Stimulated activated CD4-positive, alpha-beta T cell treated with anti-CD3 and anti-CD28 coated beads, Interleukin-1b, Interleukin-23, amount 100 ng/mL, for 24 hours (primary cell): ENCODE results near the gene ETS1.

Experiments used
- DNase-seq, 4 experiments: peaks; one replicate each; pipeline ENCODE4 v3.0.0-alpha.2; 2020; ENCODE audit warnings: low read depth in 4 of 4, low spot score in 1 of 4

ETS1 gene

GRCh38 chr11:128544471-128545051 is 42.8 kb downstream of the ETS1 start:
- no peak for DNase-seq

DNA sequence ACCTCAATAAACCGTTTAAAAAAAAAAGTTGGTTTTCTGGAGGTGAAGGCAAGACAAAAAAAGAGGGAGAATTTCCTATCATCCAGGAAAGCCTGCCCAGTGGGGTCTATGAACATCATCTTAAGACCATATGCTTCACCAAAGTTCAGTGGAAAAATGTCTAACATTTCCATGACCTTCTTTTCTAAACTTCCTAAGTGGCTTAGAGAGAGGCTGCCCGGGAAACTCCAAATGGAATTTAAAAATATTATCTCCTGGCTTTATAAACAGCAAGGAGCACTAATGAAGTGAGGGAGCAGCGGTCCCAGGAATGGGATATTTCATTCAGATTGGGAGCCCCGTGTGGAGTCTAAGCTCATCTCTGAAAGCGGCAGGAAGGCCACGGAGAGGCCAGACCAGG is 46.9 kb downstream of the ETS1 start:
- no peak for DNase-seq

- DNase-seq: no peak
These were observed 50.9 kb downstream of the ETS1 start for GRCh38 chr11:128536506-128536905.

GRCh38 chr11:128535468-128536457 is 51.6 kb downstream of the ETS1 start:
- DNase-seq: no peak

DNA sequence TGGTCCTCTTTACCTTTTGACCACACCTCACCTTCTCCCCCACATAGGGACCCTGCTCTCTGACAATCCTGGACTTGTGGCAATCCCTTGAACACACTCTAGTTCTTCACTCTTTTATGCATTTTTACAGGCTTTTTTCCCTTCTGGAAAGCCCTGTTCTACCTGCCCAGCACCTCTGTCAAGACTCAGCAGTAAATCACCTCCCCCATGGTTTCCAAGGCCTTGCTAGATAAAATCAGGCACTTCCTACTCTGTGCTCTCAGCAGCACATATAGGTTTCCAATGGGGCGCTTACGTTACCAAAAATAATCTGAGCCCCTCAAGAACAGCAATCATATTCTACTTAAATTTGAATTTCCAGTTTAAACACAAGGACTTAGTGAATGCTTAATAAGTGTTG is 53.9 kb downstream of the ETS1 start:
- no peak for DNase-seq

DNA sequence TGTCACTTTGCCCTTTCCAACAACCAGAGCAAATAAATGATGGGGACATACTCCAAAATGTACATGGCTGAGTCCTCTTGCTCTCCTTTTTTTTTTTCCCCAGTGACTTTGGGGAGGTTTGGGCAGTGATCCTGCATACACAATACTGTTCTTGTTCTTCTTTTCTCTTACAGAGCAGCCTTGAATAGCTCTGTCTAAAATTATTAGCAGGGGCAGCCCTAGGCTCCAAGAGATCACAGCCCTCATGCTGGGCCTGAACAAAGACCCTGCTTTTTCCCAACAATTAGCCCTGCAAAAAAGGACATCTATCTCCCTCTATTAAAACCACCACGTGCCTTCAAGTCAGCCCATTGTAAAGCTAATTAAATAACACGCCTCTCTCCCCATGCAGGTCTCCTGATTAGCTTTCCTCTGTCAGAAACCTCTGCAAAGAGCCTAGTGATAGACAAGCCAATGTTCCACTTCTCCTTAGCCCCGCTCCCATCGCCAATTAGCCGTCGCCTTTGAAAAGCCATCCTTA is 54.7 kb downstream of the ETS1 start:
- no peak for DNase-seq

GRCh38 chr11:128532016-128532571 is 55.3 kb downstream of the ETS1 start:
- no peak for DNase-seq

DNA sequence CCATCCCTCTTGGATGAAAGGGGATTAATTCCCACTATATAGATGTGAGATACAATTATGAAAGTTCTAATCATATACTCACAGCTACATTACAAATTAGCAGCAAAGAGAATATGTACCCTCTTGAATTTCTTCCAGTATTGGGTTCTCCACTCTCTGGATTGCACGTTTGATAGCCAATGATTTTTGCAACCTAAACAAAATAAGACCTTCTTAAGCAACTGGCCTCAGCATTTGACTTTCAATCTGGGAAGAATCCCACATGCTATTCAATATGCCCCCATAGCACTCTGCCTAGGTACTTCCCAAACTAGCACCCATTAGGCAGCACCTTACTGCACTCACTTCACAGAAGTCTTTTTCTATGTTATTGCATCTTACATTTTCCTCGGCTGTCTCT is 55.8 kb downstream of the ETS1 start:
- DNase-seq: no peak

- DNase-seq: no peak
These were observed 57.0 kb downstream of the ETS1 start for GRCh38 chr11:128530118-128531074.

DNA sequence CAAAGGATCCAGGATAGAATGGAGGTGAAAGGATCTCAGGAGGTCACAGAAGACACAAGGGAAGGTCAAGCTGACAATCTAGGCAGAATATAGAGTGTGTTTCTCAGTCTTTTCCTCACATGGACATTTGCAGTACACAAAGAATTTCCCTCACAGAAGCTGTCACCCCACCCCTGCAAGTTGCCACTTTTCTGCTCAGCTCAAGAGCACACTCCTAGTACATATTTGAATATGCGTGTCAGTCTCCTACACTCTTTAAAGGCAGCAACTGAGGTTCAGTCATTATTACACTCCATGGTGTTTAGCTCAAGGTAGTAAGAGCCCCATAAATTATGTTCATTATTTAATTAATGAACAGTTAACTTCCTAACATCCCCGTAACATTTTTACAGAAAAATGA is 59.1 kb downstream of the ETS1 start:
- DNase-seq: no peak

DNA sequence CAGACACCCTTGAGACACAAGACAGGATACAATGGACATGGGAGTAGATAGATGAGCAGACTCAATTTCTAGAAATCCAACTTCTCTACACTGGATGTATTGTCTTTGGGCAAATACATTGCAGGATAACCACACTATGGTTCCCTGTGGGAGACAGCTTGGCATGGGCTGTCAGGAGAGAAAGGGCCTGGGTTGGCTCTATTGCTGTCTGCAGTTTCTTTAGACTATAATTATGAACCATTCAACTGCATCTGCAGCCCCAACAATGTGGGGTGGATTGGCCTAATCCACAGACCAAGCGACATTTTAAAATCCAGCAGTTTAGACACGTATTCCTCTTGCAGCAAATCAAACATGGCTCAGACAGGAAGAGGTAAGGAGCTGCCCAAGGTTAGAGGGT is 60.3 kb downstream of the ETS1 start:
- no peak for DNase-seq

GRCh38 chr11:128525411-128526243 is 61.7 kb downstream of the ETS1 start:
- no peak for DNase-seq

DNA sequence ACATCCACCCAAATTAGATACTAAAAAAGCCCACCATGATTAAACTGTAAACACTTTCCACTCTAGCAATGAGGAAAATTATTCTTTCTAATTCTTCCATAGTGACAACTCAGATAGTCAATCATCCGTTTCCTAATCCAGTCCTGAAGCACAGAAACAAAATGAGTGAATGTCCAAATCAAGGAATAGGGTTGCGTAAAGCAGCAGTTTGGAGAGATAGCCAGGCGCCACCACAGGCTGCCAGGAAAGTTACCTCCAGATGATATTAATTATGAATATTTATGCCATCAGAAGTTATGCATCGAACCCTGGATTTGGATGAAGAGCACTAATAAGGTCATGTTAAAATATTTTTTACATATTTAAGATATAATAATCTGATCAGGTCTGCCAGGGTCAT is 63.2 kb downstream of the ETS1 start:
- DNase-seq: no peak

GRCh38 chr11:128523641-128524040 is 63.7 kb downstream of the ETS1 start:
- no peak for DNase-seq

DNA sequence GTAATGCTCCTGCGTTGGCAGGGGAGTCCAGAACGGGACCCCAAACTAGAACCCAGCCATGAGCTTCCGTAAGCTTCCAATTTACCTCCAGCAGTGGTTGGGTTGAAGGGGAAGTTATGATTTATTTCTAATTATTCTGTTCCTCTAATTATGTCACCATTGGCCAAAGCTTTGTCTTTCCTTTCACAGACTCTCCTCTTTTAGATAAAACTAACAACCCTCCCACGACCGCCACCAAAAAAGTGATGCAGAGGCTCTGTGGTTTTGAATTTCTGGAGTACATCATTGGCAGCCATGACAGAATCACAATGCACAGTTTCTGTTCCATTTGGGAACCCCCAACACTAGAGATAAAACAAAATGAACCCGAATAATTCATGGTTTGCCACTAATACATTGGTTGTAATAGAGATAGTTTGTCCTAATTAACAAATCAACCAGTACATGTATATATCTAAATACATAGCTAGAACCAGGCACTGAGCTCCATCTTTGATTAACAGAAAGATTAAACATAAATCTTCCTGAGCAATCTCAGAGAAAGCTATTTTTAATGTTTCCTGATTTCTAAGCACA is 64.3 kb downstream of the ETS1 start:
- DNase-seq: peak in 1 of 4 experiments; percentile 66

- peak; percentile 72 to 86 (median 77) for DNase-seq
These were observed 65.1 kb downstream of the ETS1 start for GRCh38 chr11:128522055-128522942.

DNA sequence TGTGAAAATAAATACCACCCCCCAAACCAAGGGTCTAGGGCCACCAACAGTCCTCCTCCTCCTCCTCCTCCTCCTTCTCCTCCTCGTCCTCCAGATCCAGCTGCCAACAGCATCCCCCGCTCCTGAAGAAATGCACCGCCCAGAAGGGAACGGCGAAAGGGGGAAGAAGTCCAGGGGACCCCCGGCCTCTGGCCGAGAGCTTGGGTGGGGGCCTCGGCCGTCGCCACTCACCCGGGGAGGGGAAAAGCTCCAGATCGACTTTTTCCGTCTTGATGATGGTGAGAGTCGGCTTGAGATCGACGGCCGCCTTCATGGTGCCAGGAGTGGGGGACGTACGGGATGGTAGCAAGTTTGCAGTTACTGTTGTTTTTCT is 65.7 kb downstream of the ETS1 start:
- no peak for DNase-seq

GRCh38 chr11:128520888-128521681 is 66.3 kb downstream of the ETS1 start:
- no peak for DNase-seq
